Measurements from ENCODE around the gene EXOC4.

- TF ChIP-seq CTCF (IDR thresholded peaks at IDR 0.05), result no peak
- TF ChIP-seq EP300 (IDR thresholded peaks at IDR 0.05), result no peak
- TF ChIP-seq POLR2A (IDR thresholded peaks at IDR 0.05), result no peak
- no peak for TF ChIP-seq POLR2AphosphoS5 (IDR thresholded peaks at IDR 0.05)
Measured at GRCh38 chr7:133642907-133643306, 390.0 kb downstream of the EXOC4 start.
